ENCODE results near the gene AKR7A3. TPM values are rescaled to one million over a fixed set of nuclear protein-coding genes. Genes with fewer than 3 reads are reported as not detected.

Gene AKR7A3
- total RNA-seq, 1 donor from 2014 or later = 0.20 TPM

DNA sequence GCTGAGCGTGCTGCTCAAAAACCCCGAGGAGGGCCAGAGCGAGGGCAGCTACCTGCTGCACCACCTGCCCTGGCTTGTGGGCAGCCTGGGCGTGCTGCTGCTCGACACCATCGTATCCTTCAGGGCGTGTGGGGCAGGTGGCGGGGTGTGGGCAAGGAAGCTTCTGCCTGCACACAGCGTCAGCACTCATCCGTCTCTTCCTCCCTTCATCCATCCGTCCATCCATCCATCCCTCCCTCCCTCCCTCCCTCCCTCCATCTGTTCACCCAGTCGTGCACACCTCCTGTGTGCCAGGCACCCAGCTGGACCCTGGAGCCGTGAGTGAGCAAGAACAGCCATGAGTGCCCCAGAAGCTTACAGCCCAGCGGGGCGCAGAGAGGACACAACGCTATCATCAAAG lies 38.7 kb upstream of the AKR7A3 start:
- H3K36me3 ChIP-seq (ENCODE audit: insufficient read depth, low read length) = peaks cover 4% of the 10 kb centered on the region
- H3K9ac ChIP-seq (ENCODE audit: low read length) = no peak overlapping the region
- no peaks in the 10 kb centered on the region for H3K9me3 ChIP-seq (ENCODE audit: insufficient read depth, low read depth, low read length)
- peaks cover 23% of the 10 kb centered on the region for H4K20me1 ChIP-seq (ENCODE audit: insufficient read depth, low read length)
- Mint-ChIP-seq H3K4me1 (ENCODE audit: low read depth, unreplicated experiment) (no peaks in the 10 kb centered on the region), H3K36me3 (ENCODE audit: low read depth, unreplicated experiment) (peaks cover 12% of the 10 kb centered on the region), H3K9me3 (ENCODE audit: unreplicated experiment) (no peaks in the 10 kb centered on the region), H3K4me3 (ENCODE audit: unreplicated experiment) (no peak overlapping the region), H3K27me3 (ENCODE audit: low read depth, unreplicated experiment) (no peaks in the 10 kb centered on the region), H3K27ac (ENCODE audit: unreplicated experiment) (no peak overlapping the region)
- TF ChIP-seq EZH2 (IDR thresholded peaks at IDR 0.05; ENCODE audit: insufficient read depth, low read length) = no peak
- TF ChIP-seq, protein P1, sequence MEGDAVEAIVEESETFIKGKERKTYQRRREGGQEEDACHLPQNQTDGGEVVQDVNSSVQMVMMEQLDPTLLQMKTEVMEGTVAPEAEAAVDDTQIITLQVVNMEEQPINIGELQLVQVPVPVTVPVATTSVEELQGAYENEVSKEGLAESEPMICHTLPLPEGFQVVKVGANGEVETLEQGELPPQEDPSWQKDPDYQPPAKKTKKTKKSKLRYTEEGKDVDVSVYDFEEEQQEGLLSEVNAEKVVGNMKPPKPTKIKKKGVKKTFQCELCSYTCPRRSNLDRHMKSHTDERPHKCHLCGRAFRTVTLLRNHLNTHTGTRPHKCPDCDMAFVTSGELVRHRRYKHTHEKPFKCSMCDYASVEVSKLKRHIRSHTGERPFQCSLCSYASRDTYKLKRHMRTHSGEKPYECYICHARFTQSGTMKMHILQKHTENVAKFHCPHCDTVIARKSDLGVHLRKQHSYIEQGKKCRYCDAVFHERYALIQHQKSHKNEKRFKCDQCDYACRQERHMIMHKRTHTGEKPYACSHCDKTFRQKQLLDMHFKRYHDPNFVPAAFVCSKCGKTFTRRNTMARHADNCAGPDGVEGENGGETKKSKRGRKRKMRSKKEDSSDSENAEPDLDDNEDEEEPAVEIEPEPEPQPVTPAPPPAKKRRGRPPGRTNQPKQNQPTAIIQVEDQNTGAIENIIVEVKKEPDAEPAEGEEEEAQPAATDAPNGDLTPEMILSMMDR (IDR thresholded peaks at IDR 0.05; ENCODE audit: insufficient read depth, low read depth, low read length) = no peak
- no peak overlapping the region for H3K4me2 ChIP-seq (ENCODE audit: low read length)
- no peak overlapping the region for H3K4me3 ChIP-seq (ENCODE audit: insufficient read depth, low read depth, low read length)
- no peak for FAIRE-seq
- H3K27ac ChIP-seq (ENCODE audit: low read depth, low read length) = no peak overlapping the region
- H3K27me3 ChIP-seq (ENCODE audit: insufficient read depth, low read length) = no peaks in the 10 kb centered on the region
- H2AFZ ChIP-seq (ENCODE audit: low read depth, low read length) = no peak overlapping the region
- no peaks in the 10 kb centered on the region for H3K79me2 ChIP-seq (ENCODE audit: insufficient read depth, low read length)
- DNase-seq (ENCODE audit: low read depth) = no peak
- no peaks in the 10 kb centered on the region for H3K4me1 ChIP-seq (ENCODE audit: insufficient read depth, low read length)

DNA sequence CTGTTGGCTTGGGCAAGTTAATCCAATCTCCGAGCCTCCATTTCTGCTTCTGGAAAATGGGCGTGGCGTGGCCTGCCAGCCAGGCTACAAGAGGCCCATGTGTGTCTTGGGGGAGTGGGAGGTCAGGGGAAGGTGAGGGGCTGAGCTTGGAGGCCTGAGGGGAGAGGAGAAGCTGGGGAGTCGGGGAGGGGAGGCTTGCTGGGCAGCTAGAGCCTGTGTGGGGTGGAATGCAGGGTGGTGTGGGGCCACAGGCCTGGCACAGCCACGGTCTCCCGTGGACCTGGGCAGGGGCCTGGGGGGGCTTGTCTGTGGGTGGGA lies 38.1 kb upstream of the AKR7A3 start:
- TF ChIP-seq, protein P1 (IDR thresholded peaks at IDR 0.05; ENCODE audit: insufficient read depth, low read depth, low read length) = no peak
- TF ChIP-seq EZH2 (IDR thresholded peaks at IDR 0.05; ENCODE audit: insufficient read depth, low read length) = no peak
- DNase-seq (ENCODE audit: low read depth) = no peak
- Mint-ChIP-seq H3K36me3 (ENCODE audit: low read depth, unreplicated experiment) (peaks cover 14% of the 10 kb centered on the region), H3K27ac (ENCODE audit: unreplicated experiment) (no peak overlapping the region), H3K4me1 (ENCODE audit: low read depth, unreplicated experiment) (no peaks in the 10 kb centered on the region), H3K27me3 (ENCODE audit: low read depth, unreplicated experiment) (no peaks in the 10 kb centered on the region), H3K9me3 (ENCODE audit: unreplicated experiment) (no peaks in the 10 kb centered on the region), H3K4me3 (ENCODE audit: unreplicated experiment) (no peak overlapping the region)
- peaks cover 29% of the 10 kb centered on the region for H4K20me1 ChIP-seq (ENCODE audit: insufficient read depth, low read length)
- H3K27me3 ChIP-seq (ENCODE audit: insufficient read depth, low read length) = no peaks in the 10 kb centered on the region
- no peak overlapping the region for H3K9ac ChIP-seq (ENCODE audit: low read length)
- peaks cover 4% of the 10 kb centered on the region for H3K36me3 ChIP-seq (ENCODE audit: insufficient read depth, low read length)
- no peaks in the 10 kb centered on the region for H3K4me1 ChIP-seq (ENCODE audit: insufficient read depth, low read length)
- no peak overlapping the region for H3K4me2 ChIP-seq (ENCODE audit: low read length)
- no peak for FAIRE-seq
- no peaks in the 10 kb centered on the region for H3K79me2 ChIP-seq (ENCODE audit: insufficient read depth, low read length)
- H3K27ac ChIP-seq (ENCODE audit: low read depth, low read length) = no peak overlapping the region
- no peak overlapping the region for H3K4me3 ChIP-seq (ENCODE audit: insufficient read depth, low read depth, low read length)
- no peaks in the 10 kb centered on the region for H3K9me3 ChIP-seq (ENCODE audit: insufficient read depth, low read depth, low read length)
- H2AFZ ChIP-seq (ENCODE audit: low read depth, low read length) = no peak overlapping the region

DNA sequence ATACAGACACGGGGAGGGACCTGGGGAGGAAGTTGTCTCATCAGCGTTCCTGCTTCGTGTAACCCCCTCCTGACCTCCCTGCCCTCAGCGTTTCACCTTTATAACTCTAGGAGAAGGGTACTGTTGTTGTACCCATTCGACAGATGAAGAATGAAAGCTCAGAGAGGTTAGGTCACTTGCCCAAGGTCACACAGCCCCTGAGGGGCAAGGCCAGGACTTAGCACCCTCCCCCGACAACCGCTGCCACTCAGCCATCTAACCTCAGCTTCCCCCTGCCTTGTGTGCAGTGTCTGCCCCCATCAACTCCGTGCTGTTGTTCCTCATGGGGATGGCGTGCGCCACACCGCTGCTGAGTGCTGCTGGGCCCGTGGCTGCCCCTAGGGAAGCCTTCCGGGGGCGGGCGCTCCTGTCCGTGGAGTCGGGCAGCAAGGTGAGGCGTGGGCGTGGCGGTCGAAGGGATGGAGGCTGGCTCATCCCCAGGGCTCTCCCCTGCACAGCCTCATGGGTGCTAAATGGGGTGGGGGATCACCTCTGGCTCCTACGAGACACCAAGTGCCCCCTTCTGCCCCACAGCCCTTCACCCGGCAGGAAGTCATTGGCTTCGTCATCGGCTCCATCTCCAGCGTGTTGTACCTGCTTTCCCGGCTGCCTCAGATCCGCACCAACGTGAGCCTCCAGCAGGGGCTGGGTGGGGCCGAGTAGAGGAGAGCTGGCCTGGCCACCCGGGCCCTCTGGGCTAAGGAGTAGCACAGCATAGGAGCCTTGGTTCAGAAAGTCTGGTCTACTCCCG lies 37.6 kb upstream of the AKR7A3 start:
- Mint-ChIP-seq H3K36me3 (ENCODE audit: low read depth, unreplicated experiment) (peaks cover 17% of the 10 kb centered on the region), H3K4me3 (ENCODE audit: unreplicated experiment) (no peak overlapping the region), H3K9me3 (ENCODE audit: unreplicated experiment) (no peaks in the 10 kb centered on the region), H3K27ac (ENCODE audit: unreplicated experiment) (no peak overlapping the region), H3K4me1 (ENCODE audit: low read depth, unreplicated experiment) (no peaks in the 10 kb centered on the region), H3K27me3 (ENCODE audit: low read depth, unreplicated experiment) (no peaks in the 10 kb centered on the region)
- DNase-seq (ENCODE audit: low read depth) = no peak
- Histone ChIP-seq H3K4me2 (ENCODE audit: low read length) (no peak overlapping the region), H3K27me3 (ENCODE audit: insufficient read depth, low read length) (no peaks in the 10 kb centered on the region), H3K79me2 (ENCODE audit: insufficient read depth, low read length) (no peaks in the 10 kb centered on the region), H3K4me1 (ENCODE audit: insufficient read depth, low read length) (no peaks in the 10 kb centered on the region), H3K36me3 (ENCODE audit: insufficient read depth, low read length) (peaks cover 4% of the 10 kb centered on the region), H3K9me3 (ENCODE audit: insufficient read depth, low read depth, low read length) (no peaks in the 10 kb centered on the region), H2AFZ (ENCODE audit: low read depth, low read length) (no peak overlapping the region), H3K9ac (ENCODE audit: low read length) (no peak overlapping the region), H3K4me3 (ENCODE audit: insufficient read depth, low read depth, low read length) (no peak overlapping the region), H4K20me1 (ENCODE audit: insufficient read depth, low read length) (peaks cover 34% of the 10 kb centered on the region), H3K27ac (ENCODE audit: low read depth, low read length) (no peak overlapping the region)
- no peak for FAIRE-seq
- TF ChIP-seq, protein P1 (IDR thresholded peaks at IDR 0.05; ENCODE audit: insufficient read depth, low read depth, low read length) = no peak

Data from astrocyte (in vitro differentiated cells and primary cell).